HG02981 (cell line): ENCODE results near the gene THEMIS2.

Experiments
- ATAC-seq: cut with Tn5 transposase; IDR thresholded peaks from one replicate; pipeline ENCODE4 v1.9.1; 2021; ENCODE audit warnings: mild to moderate bottlenecking, moderate library complexity; ENCODE audit not compliant: unreplicated experiment

THEMIS2 gene

DNA sequence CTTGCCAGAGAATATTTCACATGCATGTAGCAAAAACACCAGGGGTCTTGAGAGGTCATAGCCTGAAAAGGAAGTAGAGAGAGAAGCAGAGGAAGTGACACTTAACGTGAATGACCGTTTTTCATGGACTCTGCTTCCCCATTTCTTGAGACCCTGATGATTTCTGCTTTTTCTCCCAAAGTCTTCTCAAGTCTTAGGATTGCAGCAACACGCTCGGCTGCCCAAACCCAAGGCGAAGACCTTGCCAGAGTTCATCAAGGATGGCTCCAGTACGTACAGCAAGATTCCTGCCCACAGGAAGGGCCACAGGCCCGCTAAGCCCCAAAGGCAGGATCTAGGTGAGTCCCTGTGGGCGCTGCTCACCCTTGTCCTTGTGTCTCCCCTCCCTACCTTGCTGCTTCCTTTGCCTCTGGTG, 12.8 kb downstream of the THEMIS2 start:
- no peak for ATAC-seq

DNA sequence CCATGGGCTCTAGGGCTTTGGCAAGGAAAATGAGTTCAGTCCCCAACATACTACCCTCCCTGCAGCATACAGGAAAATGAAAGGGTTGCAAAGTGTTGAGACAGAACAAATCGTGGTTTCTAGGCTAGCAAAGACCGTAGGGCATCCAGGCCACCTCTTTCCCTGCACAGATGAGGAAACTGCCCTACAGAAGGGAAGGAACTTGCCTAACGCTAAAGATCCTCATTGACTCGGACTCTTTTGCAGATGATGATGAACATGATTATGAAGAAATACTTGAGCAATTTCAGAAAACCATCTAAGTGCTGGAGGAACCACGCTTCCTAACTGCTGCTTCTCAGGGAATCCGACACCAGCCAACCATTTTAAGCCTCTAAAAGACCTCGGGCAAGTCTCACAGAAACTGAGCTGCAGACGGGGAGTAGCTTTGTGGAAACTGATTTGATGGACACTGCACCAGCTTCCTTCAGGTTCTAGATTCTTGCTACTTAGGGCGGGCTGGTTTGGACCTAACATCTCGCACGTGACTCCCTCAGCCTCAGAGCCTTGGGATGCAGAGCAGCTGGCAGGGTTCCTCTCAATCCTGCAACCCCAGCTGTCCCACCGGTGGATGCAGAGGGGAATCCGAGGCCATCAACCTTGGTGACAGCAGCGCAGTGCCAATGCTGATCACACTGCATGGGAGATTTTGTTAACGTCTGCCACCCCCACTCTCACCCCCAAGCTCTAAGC, 13.4 kb downstream of the THEMIS2 start:
- ATAC-seq, result no peak

- no peak for ATAC-seq
Measured at GRCh38 chr1:27886353-27886679, 14.0 kb downstream of the THEMIS2 start.

GRCh38 chr1:27886744-27887143, 14.4 kb downstream of the THEMIS2 start:
- ATAC-seq, result no peak

GRCh38 chr1:27887215-27888021, 15.1 kb downstream of the THEMIS2 start:
- no peak for ATAC-seq

- no peak for ATAC-seq
Measured at GRCh38 chr1:27889506-27889905, 17.2 kb downstream of the THEMIS2 start.

DNA sequence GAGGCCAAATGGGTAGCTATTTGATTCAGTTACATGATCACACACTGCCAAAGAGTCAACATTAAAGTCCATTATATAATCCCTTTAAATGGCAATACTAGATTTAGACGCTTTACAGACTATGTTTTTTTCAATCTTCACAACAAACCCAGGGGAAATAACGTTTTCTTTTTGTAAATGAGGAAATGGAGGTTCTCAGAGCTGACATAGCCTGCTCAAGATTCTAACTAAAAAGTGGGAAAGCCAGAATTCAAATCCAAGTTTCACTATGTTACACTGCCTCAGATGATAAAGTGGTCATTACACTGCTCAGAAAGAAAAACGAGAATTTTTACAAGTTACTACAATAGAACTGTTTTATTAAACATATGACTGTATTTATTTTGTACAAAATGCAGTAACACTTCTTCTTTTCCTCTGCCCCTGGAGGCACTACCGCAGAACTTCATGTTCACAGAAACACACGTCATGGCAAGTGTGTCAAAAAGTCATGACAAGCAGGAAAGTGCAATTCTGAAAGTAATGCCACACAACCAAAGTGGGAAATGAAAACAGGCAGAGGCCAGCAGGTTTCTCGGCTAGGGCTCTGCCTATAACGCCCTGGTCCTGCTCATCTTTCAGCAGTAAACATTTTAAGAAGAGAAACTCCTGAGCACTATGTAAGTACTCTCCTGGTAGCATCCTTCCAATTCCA, 19.0 kb downstream of the THEMIS2 start:
- peak; percentile 35 for ATAC-seq

- no peak for ATAC-seq
Measured at GRCh38 chr1:27894521-27894920, 22.2 kb downstream of the THEMIS2 start.

- no peak for ATAC-seq
Measured at GRCh38 chr1:27906759-27907158, 34.4 kb downstream of the THEMIS2 start.

- ATAC-seq, result no peak
Measured at GRCh38 chr1:27912429-27912828, 40.1 kb downstream of the THEMIS2 start.

DNA sequence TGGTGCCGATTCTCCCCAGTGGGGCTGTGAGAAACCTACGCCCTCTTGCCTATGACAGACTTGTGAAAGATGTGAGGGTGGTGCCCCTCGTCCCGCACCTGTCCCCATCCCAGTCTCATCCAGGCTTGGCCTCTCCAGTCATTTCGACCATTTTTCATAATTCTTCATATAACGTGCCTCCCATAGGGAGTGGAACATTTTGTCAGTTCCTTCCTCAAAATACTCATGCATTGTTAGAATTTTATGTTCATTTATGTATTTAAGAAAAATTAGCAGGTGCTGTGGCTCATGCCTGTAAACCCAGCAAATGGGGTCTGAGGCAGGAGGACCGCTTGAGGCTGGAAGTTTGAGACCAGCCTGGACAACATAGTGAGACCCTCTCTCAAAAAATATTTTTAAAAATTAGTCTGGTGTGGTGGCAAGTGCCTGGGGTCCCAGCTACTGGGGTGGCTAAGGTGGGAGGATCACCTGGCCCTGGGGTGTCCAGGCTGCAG, 42.8 kb downstream of the THEMIS2 start:
- no peak for ATAC-seq

GRCh38 chr1:27922272-27922671, 49.9 kb downstream of the THEMIS2 start:
- no peak for ATAC-seq

- ATAC-seq, result no peak
Measured at GRCh38 chr1:27928216-27928954, 56.0 kb downstream of the THEMIS2 start.

- ATAC-seq, result no peak
Measured at GRCh38 chr1:27931184-27931583, 58.8 kb downstream of the THEMIS2 start.

DNA sequence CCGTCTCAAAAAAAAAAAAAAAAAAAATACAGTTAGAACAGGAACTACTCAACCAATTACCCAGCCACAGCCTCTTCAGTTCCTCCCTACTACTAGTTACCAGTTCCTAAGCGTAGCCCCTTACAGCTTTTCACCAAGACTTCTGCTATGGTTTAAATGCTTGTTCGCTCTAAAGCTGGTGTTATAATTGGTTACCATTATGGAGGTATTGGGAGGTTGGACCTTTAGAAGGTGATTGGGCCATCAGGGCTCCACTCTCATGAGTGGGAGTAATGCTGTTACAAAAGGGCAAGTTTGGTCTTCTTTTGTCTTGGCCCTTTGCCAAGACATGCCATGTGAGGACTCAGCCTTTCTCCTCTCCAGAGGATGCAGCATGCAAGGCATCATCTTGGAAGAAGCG, 59.4 kb downstream of the THEMIS2 start:
- no peak for ATAC-seq

- no peak for ATAC-seq
Measured at GRCh38 chr1:27934818-27935549, 62.6 kb downstream of the THEMIS2 start, which contains the start of gene SMPDL3B. TSS of gene SMPDL3B (plus strand) at chr1:27935000. CDS start at chr1:27935184, 184 bp downstream.

GRCh38 chr1:27935721-27936120, 63.4 kb downstream of the THEMIS2 start:
- ATAC-seq, result no peak
